Stimulated activated CD4-positive, alpha-beta T cell treated with anti-CD3 and anti-CD28 coated beads, Interleukin-1b, Interleukin-23, amount 100 ng/mL, for 4 hours (primary cell): Measurements from ENCODE around the gene PARP11.
"Not testable (repeated sequence)": the region's sequence is repeated elsewhere in the genome, so short reads cannot be mapped to it uniquely, and the experiment has no call there.

Experiments
- DNase-seq, 2 donors: peaks; one replicate each; pipeline ENCODE4 v3.0.0-alpha.2; 2020; ENCODE audit warnings: low read depth in 2 of 2

The PARP11 gene

GRCh38 chr12:3882896-3883564 is 9.8 kb upstream of the PARP11 start:
- no peak for DNase-seq

DNA sequence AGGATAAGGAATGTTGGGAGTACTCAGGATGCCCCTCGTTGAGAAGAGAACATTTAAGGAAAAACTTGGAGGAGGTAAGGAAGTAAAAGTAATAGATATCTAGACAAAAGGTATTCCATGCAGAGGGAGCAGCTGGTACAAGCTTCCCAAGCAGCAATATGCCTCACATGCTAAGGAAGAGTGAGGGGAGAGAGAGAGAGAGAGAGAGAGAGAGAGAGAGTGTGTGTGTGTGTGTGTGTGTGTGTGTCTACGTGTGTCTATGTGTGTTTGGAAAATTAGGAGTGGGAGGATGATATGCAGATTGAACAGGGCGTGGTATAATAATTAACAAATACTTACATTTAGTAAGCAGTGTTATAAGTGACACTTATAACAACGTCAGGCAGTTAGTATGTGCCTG is 9.2 kb upstream of the PARP11 start:
- no peak for DNase-seq

- no peak for DNase-seq
Observed at GRCh38 chr12:3881281-3881950, 8.2 kb upstream of the PARP11 start.

GRCh38 chr12:3879846-3880245 is 6.6 kb upstream of the PARP11 start:
- no peak for DNase-seq

- no peak for DNase-seq
Observed at GRCh38 chr12:3871356-3871755, 1.8 kb downstream of the PARP11 start.

GRCh38 chr12:3869865-3870264 is 3.3 kb downstream of the PARP11 start:
- peak in 1 of 2 donors; percentile 7 for DNase-seq

DNA sequence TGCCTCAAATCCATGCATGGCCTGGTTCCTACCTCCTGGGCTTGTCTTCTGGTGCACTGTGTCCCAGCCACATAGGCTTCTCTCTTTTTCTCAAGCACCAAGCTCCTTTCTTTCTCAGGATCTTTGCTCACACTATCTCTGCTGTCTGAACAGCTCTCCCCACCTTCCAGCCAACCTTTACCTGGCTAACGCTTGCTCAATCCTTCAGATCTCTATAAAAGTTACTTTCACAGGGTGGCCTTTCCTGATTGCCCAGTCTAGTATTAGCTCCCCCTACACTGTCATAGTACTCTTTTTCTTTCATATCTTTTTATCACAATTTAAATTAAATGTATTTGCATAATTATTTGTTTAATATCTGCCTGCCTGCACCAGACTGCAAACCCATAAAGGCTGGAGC is 3.8 kb downstream of the PARP11 start:
- no peak for DNase-seq

- no peak for DNase-seq
Observed at GRCh38 chr12:3863756-3864155, 9.4 kb downstream of the PARP11 start.

DNA sequence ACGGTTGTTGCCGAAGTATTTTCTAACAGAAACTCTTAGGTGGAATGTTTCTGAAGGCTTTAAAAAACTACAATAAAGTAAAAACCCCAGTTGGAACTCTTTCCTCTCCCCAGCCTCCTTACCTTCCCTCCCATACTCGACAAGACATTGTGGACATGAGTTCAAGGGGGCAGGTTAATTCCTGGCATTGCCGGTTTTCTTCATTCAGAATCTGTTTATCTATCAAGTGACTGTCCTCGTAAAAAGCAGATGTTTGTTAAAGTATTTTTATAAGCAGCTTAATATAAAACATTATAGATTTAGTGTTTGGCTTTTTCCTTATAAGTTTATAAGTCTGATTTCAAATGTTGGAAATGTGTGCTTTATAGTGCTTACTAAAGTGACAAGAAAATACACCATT is 30.7 kb downstream of the PARP11 start:
- no peak for DNase-seq

GRCh38 chr12:3841783-3842182 is 31.4 kb downstream of the PARP11 start:
- DNase-seq = no peak

DNA sequence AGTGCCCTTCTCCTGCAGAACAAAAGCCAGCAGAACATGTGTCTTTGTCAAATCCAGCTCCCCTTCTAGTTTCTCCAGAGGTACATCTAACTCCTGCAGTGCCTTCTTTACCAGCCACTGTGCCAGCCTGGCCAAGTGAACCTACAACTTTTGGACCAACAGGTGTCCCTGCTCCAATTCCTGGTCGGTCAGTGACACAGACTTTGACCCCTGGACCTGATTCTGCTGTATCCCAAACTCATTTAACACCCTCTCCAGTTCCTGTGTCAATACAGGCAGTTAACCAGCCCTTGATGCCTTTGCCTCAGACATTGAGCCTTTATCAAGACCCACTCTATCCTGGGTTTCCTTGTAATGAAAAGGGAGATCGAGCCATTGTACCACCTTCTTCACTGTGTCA is 32.4 kb downstream of the PARP11 start:
- not testable (repeated sequence) for DNase-seq

- DNase-seq = not testable (repeated sequence)
Observed at GRCh38 chr12:3839745-3840144, 33.5 kb downstream of the PARP11 start.

GRCh38 chr12:3838701-3839548 is 34.3 kb downstream of the PARP11 start:
- peak; percentile 17 to 41 for DNase-seq

- no peak for DNase-seq
Observed at GRCh38 chr12:3838076-3838475, 35.1 kb downstream of the PARP11 start.

DNA sequence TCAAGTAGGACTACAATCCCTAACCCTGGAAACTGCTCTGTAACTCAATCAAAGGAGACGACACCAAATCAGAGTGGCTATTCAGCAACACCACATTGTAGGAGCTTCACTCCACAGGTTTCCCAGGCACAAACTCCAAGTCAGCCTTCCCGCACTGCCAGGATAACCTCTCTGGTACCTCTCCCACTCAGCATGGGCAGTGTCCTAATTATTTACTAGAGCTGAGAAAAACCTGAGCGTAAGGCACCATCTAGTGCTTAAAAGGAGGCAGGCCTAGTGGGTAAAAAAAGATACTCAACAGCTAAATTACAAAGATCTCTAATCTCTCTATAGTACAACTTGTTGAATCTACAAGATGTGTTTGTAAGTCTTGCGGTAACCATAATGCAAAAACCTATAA is 36.1 kb downstream of the PARP11 start:
- DNase-seq = no peak

- no peak for DNase-seq
Observed at GRCh38 chr12:3836641-3837040, 36.6 kb downstream of the PARP11 start.

DNA sequence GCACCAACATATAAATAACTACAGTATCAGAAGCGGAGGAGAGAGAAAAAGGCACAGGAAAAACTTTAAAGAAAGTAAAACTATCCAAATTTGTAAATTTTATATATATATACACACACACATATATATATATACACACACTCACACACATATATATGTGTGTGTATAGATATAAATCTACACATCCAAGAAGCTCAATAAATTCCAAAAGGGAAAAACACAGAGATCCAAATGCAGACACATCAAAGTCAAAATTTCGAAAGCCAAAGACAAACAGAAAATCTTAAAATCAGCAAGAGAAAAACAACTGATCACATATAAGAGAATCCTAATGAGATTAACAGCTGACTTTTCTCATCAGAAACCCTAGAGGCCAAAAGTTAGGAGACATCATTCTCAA is 37.3 kb downstream of the PARP11 start:
- DNase-seq = no peak

- no peak for DNase-seq
Observed at GRCh38 chr12:3834774-3835173, 38.4 kb downstream of the PARP11 start.

- DNase-seq = no peak
Observed at GRCh38 chr12:3833670-3834310, 39.4 kb downstream of the PARP11 start.

- DNase-seq = no peak
Observed at GRCh38 chr12:3832738-3833137, 40.5 kb downstream of the PARP11 start.

DNA sequence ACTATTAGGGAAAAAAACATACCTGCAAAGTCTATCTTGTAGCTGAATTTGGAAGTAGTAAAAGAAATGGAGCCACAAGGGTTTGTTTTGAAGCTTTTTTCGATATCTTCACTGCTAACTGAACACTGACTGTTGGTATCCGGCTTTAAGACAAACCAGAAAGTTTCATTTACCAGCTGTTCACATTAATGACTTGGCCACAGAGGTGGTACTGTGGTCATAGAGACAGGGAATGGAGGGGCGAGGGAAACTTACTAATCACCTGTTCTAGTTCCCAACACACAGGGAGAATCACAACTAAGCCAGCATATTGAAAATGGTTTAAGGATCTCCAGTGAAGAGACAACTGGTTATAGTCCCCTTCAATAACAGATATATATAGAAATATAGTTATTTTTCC is 44.3 kb downstream of the PARP11 start:
- DNase-seq = no peak

- no peak for DNase-seq
Observed at GRCh38 chr12:3827301-3828000, 45.7 kb downstream of the PARP11 start.
